ENCODE results near the gene DOCK6. TPM values are rescaled to one million over a fixed set of nuclear protein-coding genes. Genes with fewer than 3 reads are reported as not detected.

Gene DOCK6
- total RNA-seq, 1 experiment from 2014 or later, result 61.7 TPM

DNA sequence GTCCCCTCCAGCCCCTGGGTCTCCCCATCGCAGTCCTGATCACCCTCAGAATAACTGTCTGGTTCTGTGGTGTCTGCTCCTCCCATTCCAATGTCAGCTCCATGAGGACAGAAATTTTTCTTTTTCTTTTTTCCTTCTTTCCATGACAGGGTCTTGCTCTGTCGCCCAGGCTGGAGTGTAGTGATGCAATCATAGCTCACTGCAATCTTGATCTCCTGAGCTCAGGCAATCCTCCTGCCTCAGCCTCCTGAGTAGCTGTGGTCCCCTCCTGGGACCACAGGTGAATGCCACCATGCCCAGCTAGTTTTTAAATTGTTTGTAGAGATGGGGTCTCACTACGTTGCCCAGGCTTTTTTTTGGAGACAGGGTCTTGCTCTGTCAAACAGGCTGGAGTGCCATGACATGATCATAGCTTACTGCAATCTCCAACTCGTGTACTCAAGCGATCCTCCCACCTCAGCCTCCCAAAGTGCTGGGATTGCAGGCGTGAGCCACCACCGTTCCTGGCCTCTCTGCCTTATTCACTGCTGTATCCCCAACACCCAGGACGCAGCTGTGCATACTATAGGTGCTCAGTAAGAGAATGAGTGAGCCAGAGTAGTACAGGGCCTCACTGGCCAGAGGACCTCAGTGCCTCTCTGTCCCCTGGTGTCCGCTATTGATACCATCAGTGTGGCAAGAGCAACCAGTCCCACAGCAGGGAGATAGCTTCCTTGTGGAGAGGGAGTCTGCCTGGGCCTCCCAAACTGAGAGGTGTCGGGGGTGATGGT, 5.2 kb upstream of the DOCK6 start:
- intact Hi-C loops (cut with micrococcal nuclease), result no loop called here

DNA sequence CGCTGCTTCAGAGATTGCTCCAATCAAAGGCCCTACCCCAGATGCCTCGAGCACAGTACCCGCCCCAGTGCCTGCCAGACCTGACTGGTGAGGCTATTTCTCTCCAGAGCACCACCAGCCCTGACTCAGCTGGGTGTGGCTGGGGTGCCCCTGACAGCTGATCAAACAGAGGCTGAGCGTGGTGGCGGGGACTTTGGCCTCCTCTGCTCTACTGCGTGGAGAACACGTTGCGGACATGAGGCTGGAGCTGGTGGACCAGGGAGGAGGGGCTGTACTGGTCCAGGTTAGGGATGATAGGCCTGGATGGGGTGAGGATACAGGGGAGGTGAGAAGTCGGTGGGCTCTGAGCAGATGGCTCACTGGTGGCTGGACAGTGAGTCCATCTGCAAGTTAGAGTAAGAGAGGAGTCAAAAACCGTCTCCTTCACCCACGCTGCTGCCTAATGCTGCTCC, 3.5 kb upstream of the DOCK6 start:
- ChIA-PET POLR2A (interaction anchor here (1.1 kb wide), 1 partner anchor 28 kb away, joined by 3 read pairs; no protein-coding TSS in a partner anchor), CTCF (interaction anchor here (0.5 to 1.9 kb wide), 4 partner anchors 10 to 658 kb away, joined by 3 to 11 read pairs (median 3); no protein-coding TSS in a partner anchor)
- TF ChIP-seq, protein P1, sequence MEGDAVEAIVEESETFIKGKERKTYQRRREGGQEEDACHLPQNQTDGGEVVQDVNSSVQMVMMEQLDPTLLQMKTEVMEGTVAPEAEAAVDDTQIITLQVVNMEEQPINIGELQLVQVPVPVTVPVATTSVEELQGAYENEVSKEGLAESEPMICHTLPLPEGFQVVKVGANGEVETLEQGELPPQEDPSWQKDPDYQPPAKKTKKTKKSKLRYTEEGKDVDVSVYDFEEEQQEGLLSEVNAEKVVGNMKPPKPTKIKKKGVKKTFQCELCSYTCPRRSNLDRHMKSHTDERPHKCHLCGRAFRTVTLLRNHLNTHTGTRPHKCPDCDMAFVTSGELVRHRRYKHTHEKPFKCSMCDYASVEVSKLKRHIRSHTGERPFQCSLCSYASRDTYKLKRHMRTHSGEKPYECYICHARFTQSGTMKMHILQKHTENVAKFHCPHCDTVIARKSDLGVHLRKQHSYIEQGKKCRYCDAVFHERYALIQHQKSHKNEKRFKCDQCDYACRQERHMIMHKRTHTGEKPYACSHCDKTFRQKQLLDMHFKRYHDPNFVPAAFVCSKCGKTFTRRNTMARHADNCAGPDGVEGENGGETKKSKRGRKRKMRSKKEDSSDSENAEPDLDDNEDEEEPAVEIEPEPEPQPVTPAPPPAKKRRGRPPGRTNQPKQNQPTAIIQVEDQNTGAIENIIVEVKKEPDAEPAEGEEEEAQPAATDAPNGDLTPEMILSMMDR (IDR thresholded peaks at IDR 0.05; ENCODE audit: unreplicated experiment), result no peak
- peak; percentile 84 for DNase-seq (ENCODE audit: unreplicated experiment)
- Mint-ChIP-seq H3K4me3 (ENCODE audit: unreplicated experiment) (no peak overlapping the region), H3K4me1 (ENCODE audit: insufficient read depth, unreplicated experiment) (peaks cover 31% of the 10 kb centered on the region), H3K27me3 (ENCODE audit: insufficient read depth, unreplicated experiment) (no peaks in the 10 kb centered on the region), H3K36me3 (ENCODE audit: insufficient read depth, unreplicated experiment) (peaks cover 16% of the 10 kb centered on the region), H3K9me3 (ENCODE audit: unreplicated experiment) (no peaks in the 10 kb centered on the region), H3K27ac (ENCODE audit: low read depth, unreplicated experiment) (peak overlapping the region; percentile 64)
- BruUV-seq (replicated peaks), result no TSS peak
- intact Hi-C loops (cut with micrococcal nuclease), result no loop called here

More for the DNA sequence above, 5.2 kb upstream of the DOCK6 start:
- H3K4me1 Mint-ChIP-seq (ENCODE audit: insufficient read depth, unreplicated experiment), result peaks cover 31% of the 10 kb centered on the region
- no peak for DNase-seq (ENCODE audit: unreplicated experiment)
- H3K36me3 Mint-ChIP-seq (ENCODE audit: insufficient read depth, unreplicated experiment), result peaks cover 10% of the 10 kb centered on the region
- H3K27me3 Mint-ChIP-seq (ENCODE audit: insufficient read depth, unreplicated experiment), result no peaks in the 10 kb centered on the region
- CTCF ChIA-PET, result interaction anchor here (0.6 kb wide), 1 partner anchor 172 kb away, joined by 3 read pairs; no protein-coding TSS in a partner anchor
- H3K4me3 Mint-ChIP-seq (ENCODE audit: unreplicated experiment), result no peak overlapping the region
- H3K27ac Mint-ChIP-seq (ENCODE audit: low read depth, unreplicated experiment), result no peak overlapping the region
- POLR2A ChIA-PET, result interaction anchor here (0.7 to 0.8 kb wide), 3 partner anchors 13 to 871 kb away, joined by 3 to 4 read pairs (median 3); partner anchors contain the start of gene LDLR
- no TSS peak for BruUV-seq (replicated peaks)
- TF ChIP-seq, protein P1 (IDR thresholded peaks at IDR 0.05; ENCODE audit: unreplicated experiment), result no peak
- H3K9me3 Mint-ChIP-seq (ENCODE audit: unreplicated experiment), result no peaks in the 10 kb centered on the region

DNA sequence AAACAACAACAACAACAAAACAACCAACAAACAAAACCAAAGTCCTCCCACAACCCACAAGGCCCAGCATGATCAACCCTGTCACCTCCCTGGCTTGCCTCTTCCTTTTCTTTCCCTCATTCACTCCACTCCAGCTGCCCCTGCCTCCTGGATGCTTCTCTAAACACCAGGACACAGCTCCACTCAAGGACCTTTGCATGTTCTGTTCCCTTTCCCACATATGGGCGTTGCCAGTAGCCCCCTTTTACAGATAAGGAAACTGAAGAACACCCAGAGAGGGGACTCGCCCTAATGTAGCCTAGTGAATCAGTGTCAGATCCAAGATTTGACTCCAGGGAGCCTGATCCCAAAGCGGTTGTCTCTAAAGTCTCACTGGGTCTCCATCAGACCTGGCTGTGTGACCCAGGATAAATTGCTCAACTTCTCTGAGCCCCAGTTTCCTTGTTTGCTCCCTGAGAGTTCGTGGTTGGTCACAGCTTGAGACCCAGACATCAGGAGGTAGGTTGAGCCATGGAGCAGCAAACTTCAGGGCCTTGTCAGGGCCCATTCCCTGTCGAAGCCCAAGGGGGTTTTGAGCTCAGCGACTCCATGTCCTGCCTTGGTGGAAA, 3.0 kb upstream of the DOCK6 start:
- no TSS peak for BruUV-seq (replicated peaks)
- peaks cover 31% of the 10 kb centered on the region for H3K4me1 Mint-ChIP-seq (ENCODE audit: insufficient read depth, unreplicated experiment)
- H3K4me3 Mint-ChIP-seq (ENCODE audit: unreplicated experiment), result no peak overlapping the region

More for the DNA sequence above, 3.0 kb upstream of the DOCK6 start:
- intact Hi-C loops (cut with micrococcal nuclease), result no loop called here
- ChIA-PET CTCF (interaction anchor here (0.9 to 1.9 kb wide), 3 partner anchors 10 to 217 kb away, joined by 3 to 11 read pairs (median 3); no protein-coding TSS in a partner anchor), POLR2A (interaction anchor here (1.1 kb wide), 1 partner anchor 29 kb away, joined by 3 read pairs; no protein-coding TSS in a partner anchor)
- no peaks in the 10 kb centered on the region for H3K27me3 Mint-ChIP-seq (ENCODE audit: insufficient read depth, unreplicated experiment)
- no peak for DNase-seq (ENCODE audit: unreplicated experiment)
- H3K9me3 Mint-ChIP-seq (ENCODE audit: unreplicated experiment), result no peaks in the 10 kb centered on the region
- peaks cover 16% of the 10 kb centered on the region for H3K36me3 Mint-ChIP-seq (ENCODE audit: insufficient read depth, unreplicated experiment)
- TF ChIP-seq, protein P1 (IDR thresholded peaks at IDR 0.05; ENCODE audit: unreplicated experiment), result no peak
- H3K27ac Mint-ChIP-seq (ENCODE audit: low read depth, unreplicated experiment), result peak overlapping the region; percentile 64

All from MCF 10A (cell line).